Measurements from ENCODE around the gene C6orf120.

Gene C6orf120

DNA sequence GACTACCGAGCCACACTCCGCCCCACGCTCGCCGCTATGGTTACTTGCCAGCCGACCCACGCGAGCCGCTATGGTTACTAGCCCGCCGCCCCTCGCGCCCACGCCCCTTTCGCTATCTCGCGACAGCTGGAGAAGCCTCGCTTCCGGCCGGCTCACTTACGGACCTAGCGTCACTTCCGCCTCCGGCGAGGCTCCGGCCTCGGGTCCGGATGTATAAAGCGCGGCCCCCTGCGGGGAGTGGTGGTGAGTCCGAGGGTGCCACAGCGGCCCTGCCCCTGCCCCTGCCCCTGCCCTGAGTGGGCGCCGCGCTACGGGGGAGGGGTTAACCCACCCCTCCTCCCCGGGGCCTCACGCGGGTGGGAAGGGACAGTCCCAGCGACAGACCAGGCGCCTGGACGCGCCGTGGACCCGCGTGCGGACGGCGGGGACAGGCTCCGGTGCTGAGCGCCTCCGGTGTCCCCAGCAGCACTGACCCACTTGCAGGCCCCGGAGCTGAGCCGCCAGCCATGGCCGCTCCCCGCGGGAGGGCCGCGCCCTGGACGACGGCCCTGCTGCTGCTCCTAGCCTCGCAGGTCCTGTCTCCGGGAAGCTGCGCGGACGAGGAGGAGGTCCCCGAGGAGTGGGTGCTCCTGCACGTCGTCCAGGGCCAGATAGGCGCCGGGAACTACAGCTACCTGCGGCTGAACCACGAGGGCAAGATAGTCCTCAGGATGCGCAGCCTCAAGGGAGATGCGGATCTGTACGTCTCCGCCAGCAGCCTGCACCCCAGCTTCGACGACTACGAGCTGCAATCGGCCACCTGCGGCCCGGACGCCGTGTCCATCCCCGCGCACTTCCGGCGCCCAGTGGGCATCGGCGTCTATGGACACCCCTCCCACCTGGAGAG lies at the start of gene C6orf120, which contains the start of gene WDR27:
TSS of gene C6orf120 (plus strand) at position 173 of the 886 bp plus-strand sequence. CDS start at position 507, 334 bp downstream.
TSS of gene WDR27 (minus strand) at position 76 of the 886 bp plus-strand sequence. CDS start 13,024 bp downstream, outside the sequence.
- peak; percentile 88 to 99 (median 95) for DNase-seq
- intact Hi-C loops (cut with DNase I): loop anchor here (2.0 kb wide), 1 partner anchor 49 kb away; the partner anchor contains the start of genes DYNLT2 and ERMARD

- intact Hi-C loops (cut with DNase I): loop anchor here (10.0 kb wide), 1 partner anchor 758 kb away; no protein-coding TSS in a partner anchor
- DNase-seq: peak in 1 of 10 donors; percentile 32
These were observed 49.0 kb upstream of the C6orf120 start for GRCh38 chr6:169652896-169653295.

- intact Hi-C loops (cut with DNase I): loop anchor here (10.0 kb wide), 1 partner anchor 759 kb away; no protein-coding TSS in a partner anchor
- peak in 1 of 10 donors; percentile 75 for DNase-seq
These were observed 48.2 kb upstream of the C6orf120 start for GRCh38 chr6:169653691-169654090.

DNA sequence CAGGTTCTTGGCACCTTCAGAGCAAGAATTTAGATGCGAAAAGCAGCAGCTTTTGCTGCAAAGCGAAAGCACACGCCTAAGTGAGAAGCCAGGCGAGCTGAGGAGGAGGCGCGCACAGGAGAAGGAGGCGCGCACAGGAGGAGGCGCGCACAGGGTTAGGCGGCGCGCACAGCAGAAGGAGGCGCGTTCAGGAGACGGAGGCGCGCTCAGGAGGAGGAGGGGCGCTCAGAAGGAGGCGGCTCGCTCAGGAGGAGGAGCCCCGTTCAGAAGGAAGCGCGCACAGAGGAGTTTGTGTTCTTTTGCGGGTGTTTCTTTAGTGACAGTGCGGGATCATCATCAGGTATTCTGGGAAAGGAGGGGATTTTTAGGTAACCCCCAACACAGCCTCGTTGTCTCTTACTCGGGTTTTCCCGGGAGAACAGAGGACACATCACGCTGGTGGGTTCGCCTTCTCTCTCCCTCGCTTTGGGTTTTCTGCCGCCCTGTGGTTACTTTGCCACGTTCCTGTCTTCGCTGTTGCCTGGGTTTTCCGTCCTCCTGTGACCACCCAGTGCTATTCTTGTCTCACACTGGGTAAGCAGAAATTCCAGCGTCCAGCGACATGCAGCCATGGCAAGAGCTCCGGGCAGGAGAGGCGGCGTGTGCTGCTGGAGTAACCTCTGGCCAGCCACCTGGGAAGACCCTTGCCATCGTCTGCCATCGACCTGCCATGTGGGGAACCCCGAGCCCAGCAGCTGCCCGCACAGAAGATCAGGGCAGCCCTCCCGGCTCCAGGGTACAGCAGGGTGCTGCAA lies 47.1 kb upstream of the C6orf120 start:
- DNase-seq: peak; percentile 48 to 96 (median 60)
- intact Hi-C loops (cut with DNase I): loop anchor here (10.0 kb wide), 1 partner anchor 760 kb away; no protein-coding TSS in a partner anchor

GRCh38 chr6:169656546-169657283 lies 45.2 kb upstream of the C6orf120 start:
- peak in 1 of 10 donors; percentile 78 for DNase-seq
- intact Hi-C loops (cut with DNase I): loop anchor here (10.0 kb wide), 1 partner anchor 762 kb away; no protein-coding TSS in a partner anchor

DNA sequence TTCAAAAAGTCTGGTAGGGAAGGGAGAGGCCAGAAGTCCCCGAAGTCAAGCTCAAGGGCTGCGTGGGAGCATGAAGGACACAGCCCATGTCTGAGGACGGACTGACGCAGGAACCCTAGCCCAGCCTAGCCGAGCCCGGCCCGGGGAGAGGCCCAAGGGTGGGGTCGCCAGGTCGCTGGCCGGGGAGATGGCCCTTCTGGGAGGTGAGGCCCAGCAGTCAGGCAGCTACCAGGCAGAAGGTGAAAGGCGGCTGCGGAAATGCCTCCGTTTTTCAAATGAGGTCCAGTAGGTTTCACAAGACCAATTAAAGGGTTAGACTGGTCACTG lies 44.7 kb upstream of the C6orf120 start:
- intact Hi-C loops (cut with DNase I): loop anchor here (10.0 kb wide), 1 partner anchor 762 kb away; no protein-coding TSS in a partner anchor
- no peak for DNase-seq

DNA sequence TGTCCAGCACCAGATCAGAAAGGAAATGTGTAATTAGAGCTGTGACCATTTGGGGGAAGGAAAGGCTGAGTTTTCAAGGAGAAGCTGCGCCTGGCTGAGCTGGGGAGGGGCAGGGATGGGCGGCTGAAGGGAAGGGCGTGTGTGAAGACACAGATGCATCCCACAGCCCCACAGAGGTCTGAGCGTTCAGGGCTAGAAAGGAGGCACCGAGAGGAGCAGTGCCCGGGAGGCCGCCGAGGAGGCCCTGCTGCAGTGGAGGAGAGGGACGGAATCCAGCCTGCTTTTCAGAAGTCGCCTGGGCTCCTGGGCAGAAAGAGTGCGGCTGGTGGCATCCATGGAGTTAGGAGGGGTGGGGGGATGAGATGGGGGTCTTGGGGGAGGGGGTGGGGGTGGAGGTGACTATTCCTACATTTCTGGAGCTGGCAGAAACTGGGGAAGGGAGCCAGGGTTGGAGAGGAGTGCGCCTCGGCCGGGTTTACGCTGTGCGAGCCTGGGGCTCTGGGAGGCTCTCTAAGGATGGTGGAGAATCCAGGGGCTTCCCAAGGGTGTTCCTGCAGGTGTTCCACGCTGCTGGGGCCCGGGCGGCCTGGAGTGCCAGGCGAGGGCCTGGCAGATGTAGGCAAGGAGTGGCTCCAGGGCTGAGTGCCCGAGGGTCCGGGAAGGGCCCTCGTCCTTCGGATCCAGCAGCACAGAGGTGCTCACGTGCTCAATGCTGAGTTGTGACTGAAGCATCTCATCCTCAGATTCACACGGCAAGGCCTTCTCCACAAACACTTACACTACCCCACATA lies 41.9 kb upstream of the C6orf120 start:
- intact Hi-C loops (cut with DNase I): loop anchor here (10.0 kb wide), 1 partner anchor 765 kb away; no protein-coding TSS in a partner anchor
- no peak for DNase-seq

DNA sequence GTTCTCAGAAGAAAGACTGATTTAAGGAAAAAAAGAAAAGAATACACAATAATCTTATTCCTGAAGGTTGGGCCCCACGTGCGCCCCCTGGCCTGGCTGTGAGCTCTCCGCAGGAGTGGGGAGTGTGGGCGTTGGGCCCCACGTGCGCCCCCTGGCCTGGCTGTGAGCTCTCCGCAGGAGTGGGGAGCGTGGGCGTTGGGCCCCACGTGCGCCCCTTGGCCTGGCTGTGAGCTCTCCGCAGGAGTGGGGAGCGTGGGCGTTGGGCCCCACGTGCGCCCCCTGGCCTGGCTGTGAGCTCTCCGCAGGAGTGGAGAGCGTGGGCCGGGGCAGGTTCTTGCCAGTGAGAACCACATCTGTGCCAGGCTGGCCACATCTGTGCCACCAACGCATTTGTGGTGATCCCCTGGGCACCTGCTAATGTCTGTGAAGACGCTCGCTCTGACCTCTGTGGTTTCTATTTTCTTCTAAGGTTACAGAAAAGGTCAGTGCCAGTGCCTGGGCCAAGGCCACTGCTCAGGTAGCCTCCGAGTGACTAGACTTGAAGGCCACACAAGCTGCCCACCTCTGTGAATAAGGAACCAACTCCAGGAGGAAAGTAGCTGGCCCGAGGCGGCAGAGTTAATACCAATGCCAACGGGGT lies 41.1 kb upstream of the C6orf120 start:
- peak in 1 of 10 donors; percentile 86 for DNase-seq
- intact Hi-C loops (cut with DNase I): no loop called here

GRCh38 chr6:169661391-169661756 lies 40.6 kb upstream of the C6orf120 start:
- intact Hi-C loops (cut with DNase I): no loop called here
- no peak for DNase-seq

GRCh38 chr6:169663468-169663867 lies 38.5 kb upstream of the C6orf120 start:
- intact Hi-C loops (cut with DNase I): no loop called here
- DNase-seq: peak in 1 of 10 donors; percentile 57

- intact Hi-C loops (cut with DNase I): no loop called here
These were observed 37.7 kb upstream of the C6orf120 start for GRCh38 chr6:169664227-169664626.

DNA sequence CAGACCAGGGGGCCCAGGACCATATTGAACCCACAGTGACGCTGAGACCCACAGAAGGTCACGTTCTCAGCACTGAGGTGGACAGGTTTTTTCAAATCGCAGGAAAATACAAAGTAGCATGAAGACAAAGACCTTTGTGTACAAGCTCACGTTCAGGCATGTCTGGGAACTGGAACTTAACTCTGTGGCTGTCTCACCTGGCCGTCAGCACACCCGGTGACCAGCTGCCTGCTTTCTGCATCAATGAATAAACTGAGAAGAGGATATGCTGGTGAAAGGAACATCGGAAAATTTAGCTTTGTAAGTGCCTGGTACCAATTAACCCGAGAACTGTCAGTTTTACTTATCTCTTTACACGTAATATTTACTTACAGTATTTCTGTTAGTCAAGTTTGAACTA lies 36.6 kb upstream of the C6orf120 start:
- DNase-seq: no peak
- intact Hi-C loops (cut with DNase I): no loop called here

More at GRCh38 chr6:169664227-169664626, 37.7 kb upstream of the C6orf120 start:
- no peak for DNase-seq

DNA sequence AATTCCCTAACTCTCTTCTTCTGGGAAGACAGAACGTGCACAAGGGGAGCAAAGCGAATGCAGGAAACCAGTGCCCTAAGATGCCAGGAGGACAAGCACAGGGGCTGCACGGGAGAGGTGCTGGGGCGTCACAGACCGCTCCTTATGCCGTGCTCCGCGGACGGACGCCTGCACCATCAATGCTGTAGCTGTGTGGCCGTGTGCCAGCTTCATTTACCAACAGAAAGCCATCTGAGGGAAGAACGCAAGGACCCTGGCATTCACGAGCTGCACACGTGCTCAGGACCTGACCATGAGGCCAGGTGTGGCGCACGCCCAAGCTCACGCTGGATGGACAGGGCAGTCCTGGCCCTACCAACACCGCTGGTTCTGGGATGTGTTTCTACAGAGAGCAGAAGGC lies 35.5 kb upstream of the C6orf120 start:
- no peak for DNase-seq
- intact Hi-C loops (cut with DNase I): no loop called here

- DNase-seq: no peak
- intact Hi-C loops (cut with DNase I): no loop called here
These were observed 34.2 kb upstream of the C6orf120 start for GRCh38 chr6:169667716-169668115.

DNA sequence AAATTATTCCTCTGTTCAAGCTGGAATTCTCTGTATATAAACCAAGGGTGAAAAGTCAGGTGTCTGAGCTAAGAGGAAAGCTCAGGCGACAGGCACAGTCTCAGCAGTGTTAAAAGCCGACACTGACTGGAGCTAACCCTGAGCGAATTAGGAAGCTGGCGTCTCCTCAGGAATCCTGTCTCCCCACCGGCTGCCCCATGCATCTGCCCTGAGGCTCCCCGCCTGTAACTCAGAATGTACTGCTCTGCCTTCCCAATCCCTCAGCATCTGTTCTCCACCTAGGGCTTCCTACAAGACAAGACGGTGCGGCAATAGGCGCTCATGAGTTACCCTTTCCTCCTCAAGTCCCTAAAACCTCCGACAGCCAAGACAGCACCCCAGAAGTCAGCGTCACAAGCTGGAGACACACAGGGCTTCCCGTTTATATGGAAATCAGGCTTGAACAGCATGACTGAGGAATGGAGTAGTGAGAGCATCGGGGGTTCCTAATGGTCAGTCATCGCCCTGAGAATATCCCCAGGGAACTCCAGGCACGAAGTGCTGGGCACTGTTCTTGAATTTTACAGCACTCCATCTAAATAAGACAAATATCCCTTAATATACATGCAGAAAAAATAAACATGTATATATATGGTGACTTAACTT lies 33.6 kb upstream of the C6orf120 start:
- no peak for DNase-seq
- intact Hi-C loops (cut with DNase I): no loop called here

GRCh38 chr6:169669147-169669546 lies 32.8 kb upstream of the C6orf120 start:
- intact Hi-C loops (cut with DNase I): no loop called here
- no peak for DNase-seq

GRCh38 chr6:169669889-169670288 lies 32.0 kb upstream of the C6orf120 start:
- intact Hi-C loops (cut with DNase I): no loop called here
- no peak for DNase-seq

GRCh38 chr6:169671563-169671962 lies 30.4 kb upstream of the C6orf120 start:
- DNase-seq: no peak
- intact Hi-C loops (cut with DNase I): no loop called here
